Type B pancreatic cell (in vitro differentiated cells): Measurements from ENCODE around the gene RASL11A. TPM values are rescaled to one million over a fixed set of nuclear protein-coding genes. Genes with fewer than 3 reads are reported as not detected.
"Not testable (repeated sequence)": the region's sequence is repeated elsewhere in the genome, so short reads cannot be mapped to it uniquely, and the experiment has no call there.

ENCODE experiments used
- DNase-seq: peaks from one replicate; pipeline ENCODE4 v3.0.0; 2021; ENCODE audit warnings: mixed read lengths; ENCODE audit not compliant: unreplicated experiment; ENCODE audit errors: extremely low spot score
- H3K27ac Mint-ChIP-seq: 2 replicates; pipeline ENCODE4 v1.8.0; 2021; ENCODE audit warnings: mild to moderate bottlenecking, mixed read lengths
- H3K27me3 Mint-ChIP-seq: 2 replicates; pipeline ENCODE4 v1.8.0; 2021; ENCODE audit warnings: mixed read lengths
- H3K36me3 Mint-ChIP-seq: 2 replicates; pipeline ENCODE4 v1.8.0; 2021; ENCODE audit warnings: mixed read lengths
- H3K4me1 Mint-ChIP-seq: one replicate; pipeline ENCODE4 v1.8.0; 2021; ENCODE audit warnings: mixed read lengths; ENCODE audit not compliant: unreplicated experiment
- H3K4me3 Mint-ChIP-seq: 2 replicates; pipeline ENCODE4 v1.8.0; 2021; ENCODE audit warnings: mild to moderate bottlenecking, mixed read lengths
- H3K9me3 Mint-ChIP-seq: 2 replicates; pipeline ENCODE4 v1.8.0; 2021; ENCODE audit warnings: mixed read lengths
- total RNA-seq: library from RNA; stranded (reverse); gene quantifications from 2 replicates; pipeline ENCODE4 v1.2.1, GENCODE V29; 2021; ENCODE audit warnings: low replicate concordance
- TF ChIP-seq, protein P1 (sequence below): fragments of 200-600 bp; sonication (generic); conservative IDR thresholded peaks from 2 replicates; pipeline ENCODE4 v1.5.0; 2021; ENCODE audit warnings: antibody characterized with exemption, mild to moderate bottlenecking

RASL11A gene
- total RNA-seq, 1 donor from 2014 or later = 15.9 TPM

DNA sequence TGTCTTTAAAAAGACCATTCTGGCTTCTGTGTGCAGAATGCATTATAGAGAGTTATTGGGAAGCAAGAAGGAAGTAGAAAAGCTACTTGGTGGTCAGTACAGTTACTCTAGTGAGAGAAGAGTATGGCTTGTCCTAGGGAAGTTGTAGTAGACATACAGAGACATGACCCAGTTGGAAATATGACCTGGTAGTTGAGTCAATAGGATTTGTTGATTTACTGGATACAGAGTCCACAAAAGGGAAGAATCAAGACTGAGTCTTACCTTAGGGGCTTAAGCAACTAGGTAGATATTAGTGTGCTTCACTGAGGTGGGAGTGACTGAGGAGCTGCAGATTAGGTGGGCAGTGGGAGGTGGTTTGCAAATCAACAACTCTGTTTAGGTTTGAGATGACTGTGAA is 48.8 kb downstream of the RASL11A start:
- TF ChIP-seq, protein P1, sequence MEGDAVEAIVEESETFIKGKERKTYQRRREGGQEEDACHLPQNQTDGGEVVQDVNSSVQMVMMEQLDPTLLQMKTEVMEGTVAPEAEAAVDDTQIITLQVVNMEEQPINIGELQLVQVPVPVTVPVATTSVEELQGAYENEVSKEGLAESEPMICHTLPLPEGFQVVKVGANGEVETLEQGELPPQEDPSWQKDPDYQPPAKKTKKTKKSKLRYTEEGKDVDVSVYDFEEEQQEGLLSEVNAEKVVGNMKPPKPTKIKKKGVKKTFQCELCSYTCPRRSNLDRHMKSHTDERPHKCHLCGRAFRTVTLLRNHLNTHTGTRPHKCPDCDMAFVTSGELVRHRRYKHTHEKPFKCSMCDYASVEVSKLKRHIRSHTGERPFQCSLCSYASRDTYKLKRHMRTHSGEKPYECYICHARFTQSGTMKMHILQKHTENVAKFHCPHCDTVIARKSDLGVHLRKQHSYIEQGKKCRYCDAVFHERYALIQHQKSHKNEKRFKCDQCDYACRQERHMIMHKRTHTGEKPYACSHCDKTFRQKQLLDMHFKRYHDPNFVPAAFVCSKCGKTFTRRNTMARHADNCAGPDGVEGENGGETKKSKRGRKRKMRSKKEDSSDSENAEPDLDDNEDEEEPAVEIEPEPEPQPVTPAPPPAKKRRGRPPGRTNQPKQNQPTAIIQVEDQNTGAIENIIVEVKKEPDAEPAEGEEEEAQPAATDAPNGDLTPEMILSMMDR = no peak
- peaks cover 51% of the 10 kb centered on the region for H3K27me3 Mint-ChIP-seq
- DNase-seq = no peak
- H3K4me3 Mint-ChIP-seq = no peak overlapping the region
- H3K36me3 Mint-ChIP-seq = no peaks in the 10 kb centered on the region
- H3K4me1 Mint-ChIP-seq = no peaks in the 10 kb centered on the region
- H3K27ac Mint-ChIP-seq = no peak overlapping the region
- no peaks in the 10 kb centered on the region for H3K9me3 Mint-ChIP-seq

DNA sequence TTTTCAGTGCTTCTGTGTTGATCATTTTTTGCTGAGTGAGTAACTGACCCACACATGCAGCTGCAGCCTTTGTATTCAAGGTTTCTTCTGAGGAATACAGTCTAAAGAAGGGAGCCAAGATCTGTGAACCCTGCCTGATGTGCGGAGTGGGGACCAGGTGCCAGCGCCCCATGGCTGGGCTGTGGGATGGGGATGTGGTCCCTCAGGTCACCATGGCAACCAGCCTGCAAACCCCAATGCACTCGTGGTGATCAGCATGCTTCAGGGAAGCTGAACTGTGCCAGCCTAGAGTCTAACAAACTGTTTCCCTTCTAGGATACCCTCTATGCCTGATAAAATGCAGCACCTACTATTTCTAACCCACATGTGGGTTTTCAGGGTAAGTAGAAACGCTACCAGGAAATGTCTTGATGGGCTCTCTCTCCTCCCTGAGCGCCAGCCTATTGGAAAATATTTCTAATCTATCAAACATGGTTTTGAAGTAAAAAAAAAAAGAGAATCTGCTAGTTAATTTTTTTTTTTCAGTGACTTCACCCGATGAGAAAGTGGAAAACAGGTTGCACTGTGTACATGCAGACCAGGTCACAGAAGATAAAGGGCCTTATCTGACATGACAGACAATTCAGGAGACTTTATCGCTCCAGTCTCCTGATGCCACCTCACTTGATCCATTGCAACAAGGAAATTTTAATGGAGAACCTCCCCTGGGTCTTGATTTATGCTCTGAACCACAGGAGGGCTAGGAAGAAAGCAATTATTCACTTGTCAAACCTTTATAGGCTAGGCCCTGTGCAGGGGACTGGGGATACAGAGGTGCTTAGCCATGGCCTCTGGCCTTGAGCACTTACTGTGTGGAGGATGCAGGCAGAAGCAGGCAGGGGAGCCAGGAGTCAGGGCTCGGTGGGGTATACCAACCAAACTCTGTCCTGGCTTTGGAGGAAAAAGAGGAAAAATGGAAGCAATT is 51.1 kb downstream of the RASL11A start:
- TF ChIP-seq, protein P1 = no peak
- Mint-ChIP-seq H3K36me3 (no peaks in the 10 kb centered on the region), H3K4me3 (no peak overlapping the region), H3K4me1 (no peaks in the 10 kb centered on the region), H3K27ac (no peak overlapping the region), H3K9me3 (no peaks in the 10 kb centered on the region), H3K27me3 (peaks cover 41% of the 10 kb centered on the region)
- DNase-seq = no peak

DNA sequence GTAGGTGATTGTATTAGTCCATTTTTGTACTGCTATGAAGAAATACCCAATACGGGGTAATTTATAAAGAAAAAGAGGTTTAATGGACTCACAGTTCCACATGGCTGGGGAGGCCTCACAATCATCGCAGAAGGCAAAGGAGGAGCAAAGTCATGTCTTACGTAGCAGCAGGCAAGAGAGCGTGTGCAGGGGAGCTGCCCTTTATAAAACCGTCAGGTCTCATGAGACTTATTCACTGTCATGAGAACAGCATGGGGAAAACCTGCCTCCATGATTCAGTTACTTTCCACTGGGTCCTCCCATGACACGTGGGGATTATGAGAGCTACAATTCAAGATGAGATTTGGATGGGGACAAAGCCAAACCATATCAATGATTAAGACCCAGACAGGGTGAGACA is 51.8 kb downstream of the RASL11A start:
- not testable (repeated sequence) for DNase-seq, H3K9me3 Mint-ChIP-seq, H3K27ac Mint-ChIP-seq, H3K4me1 Mint-ChIP-seq, H3K4me3 Mint-ChIP-seq, H3K36me3 Mint-ChIP-seq
- peaks cover 41% of the 10 kb centered on the region for H3K27me3 Mint-ChIP-seq

Other genes starting within 250 kb of the RASL11A start
- 17.3 and 19.1 TPM in 2 replicates for gene USP12, start 99.0 kb upstream of the RASL11A start, total RNA-seq
- gene RPL21, start 19.3 kb upstream of the RASL11A start, total RNA-seq = 949 and 1,036 TPM in 2 replicates
- 68.0 and 69.0 TPM in 2 replicates for gene GTF3A, start 153.8 kb downstream of the RASL11A start, total RNA-seq
- gene MTIF3, start 179.7 kb downstream of the RASL11A start, total RNA-seq = 39.7 and 42.2 TPM in 2 replicates